ENCODE measurements around the gene EXD3.

Gene EXD3

GRCh38 chr9:137446851-137447471, 24.0 kb upstream of the EXD3 start:
- DNase-seq, result peak; percentile 58

DNA sequence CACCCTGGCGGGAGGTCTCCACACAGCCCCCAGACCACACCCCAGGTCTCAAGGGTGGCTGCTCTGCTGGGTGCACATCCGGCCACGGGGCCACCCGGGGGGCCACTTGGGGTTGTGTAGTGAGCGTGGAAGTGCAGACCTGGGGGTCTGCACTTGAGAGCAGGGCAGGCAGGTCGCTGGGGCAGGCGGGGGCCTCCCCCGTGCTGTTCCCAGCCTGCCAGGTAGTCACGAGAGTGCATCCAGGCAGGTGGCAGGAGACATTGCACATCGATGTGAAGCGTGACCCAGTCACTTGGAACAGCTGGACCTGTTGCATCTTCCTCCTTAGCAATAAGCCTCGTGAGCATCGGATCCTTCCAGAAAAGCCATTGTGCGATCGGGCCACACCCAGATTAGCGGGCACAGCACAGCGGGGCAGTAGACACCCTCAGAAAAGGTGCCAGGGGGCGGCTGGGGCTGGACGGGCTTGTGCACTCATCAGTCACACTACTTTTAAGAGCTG, 23.0 kb upstream of the EXD3 start:
- peak; percentile 16 for DNase-seq

GRCh38 chr9:137445275-137445807, 22.4 kb upstream of the EXD3 start:
- DNase-seq, result peak; percentile 85

GRCh38 chr9:137444106-137444790, 21.3 kb upstream of the EXD3 start:
- DNase-seq, result peak; percentile 5

DNA sequence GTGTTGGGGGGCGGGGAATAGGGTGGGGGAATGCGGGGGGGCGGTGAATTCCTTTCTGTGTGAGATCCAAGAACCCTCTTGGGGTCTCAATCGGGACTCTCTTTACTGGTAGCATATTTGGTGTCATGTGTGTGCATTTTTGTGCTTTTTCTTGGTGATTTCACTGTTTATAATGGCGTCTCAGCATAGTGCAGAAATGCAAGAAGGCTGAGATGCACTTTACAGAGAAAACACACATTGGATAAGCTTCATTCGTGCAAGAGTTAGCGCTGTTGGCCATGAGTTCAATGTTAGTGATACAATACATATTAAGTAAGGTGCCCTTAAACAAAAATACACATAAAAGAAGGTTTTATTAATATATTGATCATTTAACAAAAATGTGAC, 19.0 kb upstream of the EXD3 start:
- DNase-seq, result no peak

DNA sequence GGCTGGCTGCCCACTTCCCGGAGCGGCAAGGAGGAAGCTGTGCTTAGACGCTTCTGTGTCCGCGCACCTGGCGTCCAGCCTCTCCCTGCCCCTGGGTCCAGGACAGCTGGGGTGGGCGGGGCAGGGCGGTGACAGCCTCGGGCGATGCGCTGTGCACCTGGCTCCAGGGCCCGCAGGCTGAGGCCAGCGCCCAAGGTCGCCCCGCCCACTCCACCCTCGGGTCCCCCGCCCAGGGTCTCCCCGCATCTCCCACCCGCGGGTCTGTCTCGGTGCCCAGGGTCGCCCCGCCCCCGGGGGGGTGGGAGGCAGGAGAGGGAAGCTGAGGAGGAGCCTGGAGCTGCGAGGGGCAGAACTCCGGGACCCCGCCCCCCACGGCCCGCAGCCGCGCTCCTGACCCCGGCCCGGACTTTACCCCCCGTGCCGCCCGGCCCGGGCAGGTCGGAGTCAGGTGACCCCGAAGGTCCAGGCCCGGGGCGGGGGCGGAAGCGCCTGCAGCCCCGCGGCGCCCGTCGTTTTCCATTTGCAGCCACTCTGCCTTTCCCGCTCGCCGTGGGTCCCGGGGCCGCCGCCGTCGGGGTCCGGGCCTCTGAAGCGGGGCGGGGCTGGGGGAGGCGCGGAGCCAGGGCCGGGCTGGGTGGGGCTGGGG, 18.4 kb upstream of the EXD3 start, which contains the start of gene ENTPD8:
Gene ENTPD8, minus strand, starts transcription at position 69 of the 646 bp plus-strand sequence. CDS start 3,072 bp downstream, outside the sequence.
- DNase-seq, result peak; percentile 17

DNA sequence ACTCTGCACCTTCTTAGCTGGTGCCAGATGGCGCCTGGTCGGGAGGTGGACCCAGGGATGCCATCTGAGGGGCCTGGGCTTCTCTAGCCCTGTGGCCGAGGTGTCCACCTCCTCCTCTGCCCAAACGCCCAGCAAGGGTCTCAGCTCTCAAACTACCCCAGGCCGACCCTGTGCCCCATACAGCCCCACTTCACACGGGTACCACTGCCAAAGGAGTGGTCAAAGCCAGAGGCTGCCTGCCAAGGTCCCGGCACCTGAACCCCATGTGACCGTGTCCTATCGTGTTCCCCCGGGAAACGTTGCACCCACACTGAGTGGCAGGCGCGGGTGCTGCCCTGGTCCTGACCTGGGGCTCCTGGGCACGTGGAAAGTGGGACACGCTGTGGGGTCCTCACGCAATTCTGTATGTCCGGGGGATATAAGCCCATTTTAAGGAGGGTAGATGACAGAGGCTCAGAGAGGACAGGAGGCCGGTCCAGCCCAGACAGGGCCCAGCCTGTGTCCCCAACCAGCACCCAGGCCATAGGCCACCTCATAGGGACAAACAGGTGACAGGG, 16.3 kb upstream of the EXD3 start:
- peak; percentile 13 for DNase-seq

DNA sequence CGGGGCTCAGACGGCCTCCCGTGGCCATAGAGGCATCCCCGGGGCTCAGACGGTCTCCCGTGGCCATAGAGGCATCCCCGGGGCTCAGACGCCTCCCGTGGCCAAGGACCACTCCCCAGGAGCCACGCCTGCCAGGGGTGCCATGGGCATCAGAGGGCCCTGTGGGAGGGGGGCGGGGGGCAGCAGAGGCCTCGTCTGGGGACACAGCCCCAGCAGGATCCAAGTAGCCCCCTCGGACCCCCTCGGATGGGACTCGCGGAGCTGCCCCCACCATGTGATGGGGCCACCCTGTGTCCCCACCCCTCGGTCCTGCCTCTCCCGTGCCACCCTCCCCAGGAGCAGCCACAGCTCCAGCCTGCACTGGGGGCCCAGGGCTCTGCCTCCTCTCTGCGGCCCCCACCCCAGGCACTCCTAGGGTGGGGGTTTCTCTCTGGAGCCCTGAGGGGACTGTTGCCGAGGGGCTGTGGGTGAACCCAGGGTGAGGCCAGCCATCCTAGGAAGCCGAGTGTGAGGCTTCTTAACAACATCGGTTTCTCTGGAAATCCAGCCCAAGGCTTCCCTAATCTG, 15.7 kb upstream of the EXD3 start:
- DNase-seq, result peak; percentile 2

DNA sequence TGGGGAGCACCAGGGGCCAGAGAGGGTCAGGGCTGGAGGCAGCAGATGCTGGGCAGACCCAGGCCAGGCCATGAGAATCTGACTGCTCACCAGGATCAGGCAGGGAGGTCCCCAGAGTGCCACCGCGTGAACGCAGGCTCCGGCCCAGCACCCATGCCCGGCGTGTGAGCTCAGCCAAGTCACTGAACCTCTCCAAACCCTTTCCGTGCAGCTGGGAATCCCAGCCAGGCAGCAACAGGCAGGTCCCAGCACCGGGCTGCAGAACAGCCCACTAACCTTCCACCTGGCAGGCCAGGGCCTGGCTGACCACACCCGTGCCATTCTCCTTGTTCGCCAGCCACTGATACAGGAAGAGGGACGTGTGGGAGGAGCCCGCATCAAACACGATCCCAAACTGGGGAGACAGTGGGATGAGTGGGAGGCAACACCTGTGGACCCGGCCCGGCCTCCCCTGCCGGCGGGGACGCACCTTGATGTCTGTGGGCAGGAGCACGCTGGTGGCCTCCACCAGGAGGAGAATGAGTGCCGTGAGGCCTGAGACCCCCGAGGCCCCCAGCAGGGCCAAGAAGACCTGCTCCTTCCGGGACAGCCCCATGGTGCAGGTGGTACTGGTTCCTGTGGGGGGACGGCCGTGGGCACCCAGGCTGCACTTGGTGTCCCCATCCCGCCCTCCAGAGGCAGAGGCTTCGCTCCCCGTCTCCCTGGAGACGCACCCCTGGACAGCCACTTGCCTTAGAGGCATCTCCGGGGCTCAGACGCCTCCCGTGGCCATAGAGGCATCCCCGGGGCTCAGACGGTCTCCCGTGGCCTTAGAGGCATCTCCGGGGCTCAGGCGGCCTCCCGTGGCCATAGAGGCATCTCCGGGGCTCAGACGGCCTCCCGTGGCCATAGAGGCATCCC, 15.0 kb upstream of the EXD3 start:
- peak; percentile 11 for DNase-seq

DNA sequence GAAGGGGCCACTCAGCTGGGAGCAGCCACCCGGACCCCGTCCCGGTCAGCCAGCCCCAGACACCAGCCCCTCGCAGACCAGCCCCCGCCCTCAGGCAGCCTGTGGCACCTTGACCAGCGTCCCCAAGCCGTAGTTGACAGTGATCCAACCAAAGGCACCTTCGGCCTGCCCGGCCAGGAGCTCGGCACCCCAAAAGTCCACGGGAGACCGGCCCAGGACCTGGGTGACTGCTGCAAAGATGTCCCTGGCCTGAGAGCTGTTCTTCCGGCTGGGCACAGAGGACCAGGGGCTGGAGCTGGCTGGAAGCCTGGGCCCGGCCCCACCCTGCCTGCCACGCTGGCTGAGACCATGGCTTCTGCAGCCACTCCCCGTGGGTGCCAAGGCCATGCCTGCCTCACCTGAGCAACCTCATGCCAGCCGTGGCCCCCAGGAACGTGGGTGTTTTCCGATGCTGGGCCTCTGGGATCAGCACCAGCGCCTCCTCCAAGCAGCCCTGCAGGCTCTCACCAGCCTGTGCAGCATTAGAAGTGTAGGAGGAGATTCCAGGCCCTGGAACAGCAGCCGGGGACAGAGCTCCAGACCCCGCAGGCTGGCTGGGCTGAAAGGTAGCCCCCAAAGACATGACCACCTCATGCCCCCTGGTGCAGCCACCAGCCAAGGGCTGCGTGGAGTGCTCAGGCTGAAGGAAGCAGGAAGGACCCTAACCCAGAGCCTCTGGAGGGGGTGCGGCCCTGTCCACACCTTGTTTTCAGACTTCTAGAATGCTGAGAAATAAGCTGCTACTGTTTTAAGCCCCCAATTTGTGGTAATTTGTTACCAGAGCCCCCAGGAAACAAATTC, 14.0 kb upstream of the EXD3 start:
- DNase-seq, result peak; percentile 16

- DNase-seq, result peak; percentile 16
These were observed 13.2 kb upstream of the EXD3 start for GRCh38 chr9:137435980-137436760.

- DNase-seq, result peak; percentile 9
These were observed 12.5 kb upstream of the EXD3 start for GRCh38 chr9:137435381-137435891.

GRCh38 chr9:137434498-137435380, 11.8 kb upstream of the EXD3 start:
- peak; percentile 16 for DNase-seq

- DNase-seq, result peak; percentile 13
These were observed 11.0 kb upstream of the EXD3 start for GRCh38 chr9:137433916-137434431.

GRCh38 chr9:137433349-137433915, 10.5 kb upstream of the EXD3 start:
- peak; percentile 13 for DNase-seq

DNA sequence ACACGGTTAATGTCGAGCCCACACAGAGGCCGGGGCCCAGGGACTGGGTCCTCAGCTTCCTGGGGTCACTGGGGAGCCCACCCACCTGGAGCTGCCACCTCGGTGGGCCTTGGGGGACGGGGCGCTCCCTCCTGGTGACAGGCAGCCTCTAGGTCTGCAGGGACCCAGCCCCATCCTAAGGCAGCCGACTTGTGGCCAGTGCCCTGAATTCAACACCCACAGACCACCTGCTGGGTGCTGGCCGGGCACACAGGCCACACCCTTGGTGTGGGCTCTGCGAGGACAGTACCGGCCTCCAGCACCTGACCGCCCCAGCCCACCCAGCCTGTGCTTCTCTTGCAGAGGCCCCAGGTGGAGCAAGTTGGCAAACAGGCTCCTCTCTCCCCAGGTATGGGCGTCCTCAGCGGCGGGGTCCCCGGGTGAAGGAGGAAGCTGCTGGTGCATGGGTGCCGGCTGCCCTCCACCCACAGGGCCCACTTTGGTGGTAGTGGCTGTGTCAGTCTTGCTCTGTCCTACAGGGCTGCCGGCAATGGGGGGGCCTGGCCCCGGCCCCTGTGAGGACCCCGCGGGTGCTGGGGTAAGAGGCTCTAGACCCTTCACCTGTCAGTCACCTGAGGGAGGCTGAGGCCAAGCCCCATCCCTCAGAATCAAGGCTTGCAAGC, 9.9 kb upstream of the EXD3 start:
- DNase-seq, result peak; percentile 13

- peak; percentile 3 for DNase-seq
These were observed 8.5 kb upstream of the EXD3 start for GRCh38 chr9:137431416-137431931.
